ENCODE measurements around the gene KIF3A.

Gene KIF3A

GRCh38 chr5:132760049-132760420 lies 22.7 kb upstream of the KIF3A start:
- intact Hi-C loops (cut with DNase I): no loop called here
- DNase-seq: peak in 4 of 42 donors; percentile 9 to 38 (median 23)

GRCh38 chr5:132759114-132760048 lies 22.0 kb upstream of the KIF3A start:
- intact Hi-C loops (cut with DNase I): no loop called here
- DNase-seq: peak in 3 of 42 donors; percentile 6 to 39 (median 22)

- DNase-seq: no peak
- intact Hi-C loops (cut with DNase I): no loop called here
These were observed 21.1 kb upstream of the KIF3A start for GRCh38 chr5:132758451-132758850.

- DNase-seq: peak in 2 of 42 donors; percentile 30 to 40
- intact Hi-C loops (cut with DNase I): no loop called here
These were observed 19.2 kb upstream of the KIF3A start for GRCh38 chr5:132756542-132756941.

- intact Hi-C loops (cut with DNase I): loop anchor here (5.0 kb wide), 2 partner anchors 112 to 202 kb away; partner anchors contain the start of genes GDF9 and UQCRQ
- peak in 16 of 42 donors; percentile 22 to 76 (median 57) for DNase-seq
These were observed 17.6 kb upstream of the KIF3A start for GRCh38 chr5:132754947-132755346.

- intact Hi-C loops (cut with DNase I): loop anchor here (5.0 kb wide), 2 partner anchors 113 to 203 kb away; partner anchors contain the start of genes GDF9 and UQCRQ
- DNase-seq: peak in 1 of 42 donors; percentile 41
These were observed 16.8 kb upstream of the KIF3A start for GRCh38 chr5:132754111-132754510.

GRCh38 chr5:132753135-132753987 lies 16.0 kb upstream of the KIF3A start:
- intact Hi-C loops (cut with DNase I): loop anchor here (5.0 kb wide), 2 partner anchors 114 to 204 kb away; partner anchors contain the start of genes GDF9 and UQCRQ
- peak; percentile 61 to 90 (median 80) for DNase-seq

- intact Hi-C loops (cut with DNase I): loop anchor here (5.0 kb wide), 2 partner anchors 115 to 205 kb away; partner anchors contain the start of genes GDF9 and UQCRQ
- DNase-seq: peak in 3 of 42 donors; percentile 8 to 15 (median 14)
These were observed 15.3 kb upstream of the KIF3A start for GRCh38 chr5:132752581-132753125.

GRCh38 chr5:132751971-132752580 lies 14.7 kb upstream of the KIF3A start:
- intact Hi-C loops (cut with DNase I): loop anchor here (5.0 kb wide), 2 partner anchors 115 to 205 kb away; partner anchors contain the start of genes GDF9 and UQCRQ
- DNase-seq: peak in 3 of 42 donors; percentile 29 to 37 (median 34)

- intact Hi-C loops (cut with DNase I): loop anchor here (5.0 kb wide), 2 partner anchors 116 to 206 kb away; partner anchors contain the start of genes GDF9 and UQCRQ
- DNase-seq: peak in 2 of 42 donors; percentile 19 to 37
These were observed 14.1 kb upstream of the KIF3A start for GRCh38 chr5:132751444-132751843.

- intact Hi-C loops (cut with DNase I): loop anchor here (5.0 kb wide), 2 partner anchors 117 to 207 kb away; partner anchors contain the start of genes GDF9 and UQCRQ
- peak in 2 of 42 donors; percentile 8 to 36 for DNase-seq
These were observed 13.3 kb upstream of the KIF3A start for GRCh38 chr5:132750471-132751230.

- peak in 1 of 42 donors; percentile 37 for DNase-seq
- intact Hi-C loops (cut with DNase I): no loop called here
These were observed 12.2 kb upstream of the KIF3A start for GRCh38 chr5:132749506-132749905.

GRCh38 chr5:132748522-132749000 lies 11.2 kb upstream of the KIF3A start:
- intact Hi-C loops (cut with DNase I): no loop called here
- DNase-seq: no peak

GRCh38 chr5:132747616-132748440 lies 10.5 kb upstream of the KIF3A start:
- peak in 2 of 42 donors; percentile 20 to 43 for DNase-seq
- intact Hi-C loops (cut with DNase I): no loop called here

- DNase-seq: peak in 41 of 42 donors; percentile 38 to 81 (median 64)
- intact Hi-C loops (cut with DNase I): no loop called here
These were observed 9.7 kb upstream of the KIF3A start, which contains the start of gene CCNI2 for GRCh38 chr5:132746954-132747615. Gene CCNI2 (plus strand): TSS chr5:132747426. CDS start chr5:132747496, 70 bp downstream.

GRCh38 chr5:132746592-132746953 lies 9.2 kb upstream of the KIF3A start:
- DNase-seq: no peak
- intact Hi-C loops (cut with DNase I): no loop called here

Data from head of caudate nucleus (tissue), 42 donors.